GM21619 (cell line): ENCODE measurements around the gene TAPBP.
"Not testable (repeated sequence)": the region's sequence is repeated elsewhere in the genome, so short reads cannot be mapped to it uniquely, and the experiment has no call there.

ENCODE experiments used
- ATAC-seq: cut with Tn5 transposase; IDR thresholded peaks from one replicate; pipeline ENCODE4 v1.9.1; 2021; ENCODE audit not compliant: unreplicated experiment

TAPBP gene

GRCh38 chr6:33313709-33314514 lies at the start of gene TAPBP:
TAPBP (minus strand) TSS chr6:33314078; CDS start chr6:33314041, 37 bp downstream.
- peak; percentile 32 for ATAC-seq

DNA sequence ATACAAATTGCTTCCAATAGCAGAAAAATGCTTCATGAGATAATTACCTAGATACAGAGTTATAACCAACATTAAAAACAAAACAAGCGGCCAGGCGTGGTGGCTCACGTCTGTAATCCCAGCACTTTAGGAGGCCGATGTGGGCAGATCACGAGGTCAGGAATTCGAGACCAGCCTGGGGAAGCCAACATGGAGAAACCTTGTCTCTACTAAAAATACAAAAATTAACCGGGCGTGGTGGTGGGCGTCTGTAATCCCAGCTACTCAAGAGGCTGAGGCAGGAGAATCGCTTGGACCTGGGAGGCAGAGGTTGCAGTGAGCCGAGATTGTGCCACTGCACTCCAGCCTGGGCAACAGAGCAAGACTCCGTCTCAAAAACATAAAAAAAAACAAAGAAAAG lies 49.6 kb upstream of the TAPBP start:
- ATAC-seq = not testable (repeated sequence)

DNA sequence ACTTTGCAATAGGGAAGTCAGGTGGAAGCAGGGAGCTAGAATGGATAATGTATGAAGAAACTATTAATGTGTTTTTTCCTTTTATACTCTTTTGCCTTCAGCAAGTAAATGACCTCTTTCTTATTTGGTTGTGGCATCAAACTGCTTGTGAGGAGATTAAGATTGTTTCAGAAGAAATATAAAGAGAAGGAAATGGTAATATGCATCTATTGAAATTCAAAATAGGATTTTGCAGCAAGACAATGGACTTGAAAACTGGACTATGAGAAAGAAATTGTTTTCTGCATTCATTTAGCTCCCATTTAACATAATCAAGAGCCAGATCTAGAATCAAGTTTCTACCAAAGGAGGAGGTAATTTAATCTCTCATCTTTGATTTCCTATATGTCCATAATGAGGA lies 45.5 kb upstream of the TAPBP start:
- no peak for ATAC-seq

- ATAC-seq = not testable (repeated sequence)
Observed at GRCh38 chr6:33357160-33357871, 43.4 kb upstream of the TAPBP start.

DNA sequence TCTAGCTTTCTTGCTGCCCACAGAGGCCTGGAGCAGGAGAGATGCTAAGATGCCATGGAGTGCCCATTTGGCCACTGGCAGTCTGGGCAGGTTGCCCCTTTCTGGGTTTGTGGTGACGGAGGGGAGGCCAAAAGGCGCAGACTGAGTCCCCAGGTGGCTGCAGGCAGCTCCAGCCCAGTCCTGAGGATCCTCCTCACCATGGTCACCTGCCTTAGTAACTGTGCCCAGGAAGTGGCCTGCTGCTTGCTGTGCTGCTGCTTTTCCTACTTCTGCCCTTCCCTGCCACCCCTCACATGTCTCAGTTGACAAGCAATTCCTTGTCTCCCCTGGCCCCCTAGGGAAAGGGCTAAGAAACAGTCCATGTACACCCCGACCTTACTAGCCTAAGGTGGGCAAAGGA lies 42.4 kb upstream of the TAPBP start:
- no peak for ATAC-seq

GRCh38 chr6:33355860-33356259 lies 42.0 kb upstream of the TAPBP start:
- not testable (repeated sequence) for ATAC-seq

- ATAC-seq = no peak
Observed at GRCh38 chr6:33347816-33348215, 33.9 kb upstream of the TAPBP start.

DNA sequence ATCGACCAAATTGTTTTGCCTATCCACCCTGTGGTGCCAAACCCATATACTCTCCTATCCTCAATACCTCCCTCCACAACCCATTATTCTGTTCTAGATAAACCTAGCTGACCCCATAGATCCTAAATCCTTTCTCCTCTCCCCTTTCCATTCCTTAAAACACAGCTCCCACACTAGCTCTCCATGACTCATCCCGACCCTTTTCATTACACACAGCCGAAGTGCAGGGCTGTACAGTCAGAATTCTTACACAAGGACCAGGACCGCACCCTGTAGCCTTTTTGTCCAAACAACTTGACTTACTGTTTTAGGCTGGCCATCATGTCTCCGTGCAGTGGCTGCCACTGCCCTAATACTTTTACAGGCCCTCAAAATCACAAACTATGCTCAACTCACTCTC lies 33.1 kb upstream of the TAPBP start:
- not testable (repeated sequence) for ATAC-seq

DNA sequence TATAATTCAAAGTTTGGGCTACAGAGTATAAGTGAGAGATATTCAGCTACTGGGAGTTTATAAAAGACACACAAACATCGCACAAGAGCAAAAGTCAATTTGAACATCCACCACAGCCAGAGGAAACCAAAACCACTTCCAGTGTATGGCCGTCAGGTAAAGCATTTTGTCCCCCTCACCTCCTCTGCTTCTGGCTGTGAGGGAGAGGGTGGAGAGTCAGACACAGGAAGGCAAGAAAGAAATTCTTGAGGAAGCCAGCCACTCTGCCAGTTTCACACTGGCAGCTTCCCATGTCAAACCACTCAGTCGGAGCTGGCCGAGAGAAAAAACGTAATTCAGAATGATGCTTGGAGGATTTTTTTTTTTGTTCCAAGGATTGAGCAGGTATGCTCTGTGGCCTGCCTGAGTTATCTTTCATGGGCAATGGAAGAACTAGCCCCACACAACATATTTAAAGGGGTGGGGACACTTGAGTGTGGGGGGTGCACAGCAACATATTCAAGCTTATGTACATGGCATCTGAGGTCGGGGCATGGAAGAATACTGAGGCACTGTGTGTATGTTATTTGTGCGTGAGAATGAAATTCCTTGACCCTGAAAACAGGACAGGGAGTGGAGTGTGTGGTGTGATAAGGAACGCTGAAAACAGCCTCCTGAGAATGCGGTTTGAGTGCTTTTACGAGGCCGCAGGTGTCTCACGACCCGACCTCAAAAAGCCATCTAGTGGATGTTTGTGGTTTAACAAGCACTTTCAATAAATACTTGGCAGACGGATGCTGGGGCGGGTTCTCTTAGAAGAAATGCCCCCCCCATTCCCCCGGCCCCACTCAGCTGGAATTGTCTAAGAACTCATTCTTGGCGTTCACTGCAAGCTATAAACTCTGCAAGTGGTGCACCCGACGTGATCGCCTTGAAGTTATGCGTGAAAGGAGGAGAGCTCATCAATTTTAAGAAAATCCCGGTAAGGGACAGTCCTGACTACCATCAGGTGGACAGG lies 31.1 kb upstream of the TAPBP start:
- ATAC-seq = no peak

GRCh38 chr6:33343953-33344611 lies 30.2 kb upstream of the TAPBP start:
- ATAC-seq = no peak

GRCh38 chr6:33343606-33343952 lies 29.7 kb upstream of the TAPBP start:
- ATAC-seq = not testable (repeated sequence)

DNA sequence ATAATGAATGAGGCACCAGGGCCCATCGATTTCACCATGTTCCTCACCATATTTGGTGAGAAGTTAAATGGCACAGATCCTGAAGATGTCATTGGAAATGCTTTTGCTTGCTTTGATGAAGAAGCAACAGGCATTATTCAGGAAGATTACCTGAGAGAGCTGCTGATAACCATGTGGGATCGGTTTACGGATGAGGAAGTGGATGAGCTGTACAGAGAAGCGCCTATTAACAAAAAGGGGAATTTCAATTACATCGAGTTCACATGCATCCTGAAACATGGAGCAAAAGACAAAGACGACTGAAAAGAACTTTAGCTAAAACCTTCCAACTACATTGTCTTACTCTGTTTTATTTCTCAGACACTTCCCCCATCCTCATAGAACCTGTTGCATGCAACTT lies 25.3 kb upstream of the TAPBP start:
- ATAC-seq = no peak

DNA sequence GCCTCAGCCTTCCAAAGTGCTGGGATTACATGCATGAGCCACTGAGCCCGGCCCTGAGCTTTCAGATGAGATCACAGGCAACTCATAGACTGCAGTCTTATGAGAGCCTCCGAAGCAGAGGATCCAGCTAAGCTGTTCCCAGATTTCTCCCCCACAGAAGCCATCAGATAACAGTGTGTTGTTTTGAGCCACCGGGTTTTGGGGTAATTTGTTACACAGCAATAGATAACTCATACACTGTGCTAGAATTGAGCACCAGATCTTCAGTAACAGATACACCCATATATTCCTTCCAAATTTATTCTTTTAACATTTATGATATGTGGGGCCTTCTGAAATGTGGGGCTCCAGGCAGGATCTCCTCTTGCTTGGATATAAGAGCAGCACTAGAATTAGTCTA lies 22.6 kb upstream of the TAPBP start:
- no peak for ATAC-seq

- no peak for ATAC-seq
Observed at GRCh38 chr6:33335916-33336315, 22.0 kb upstream of the TAPBP start.

DNA sequence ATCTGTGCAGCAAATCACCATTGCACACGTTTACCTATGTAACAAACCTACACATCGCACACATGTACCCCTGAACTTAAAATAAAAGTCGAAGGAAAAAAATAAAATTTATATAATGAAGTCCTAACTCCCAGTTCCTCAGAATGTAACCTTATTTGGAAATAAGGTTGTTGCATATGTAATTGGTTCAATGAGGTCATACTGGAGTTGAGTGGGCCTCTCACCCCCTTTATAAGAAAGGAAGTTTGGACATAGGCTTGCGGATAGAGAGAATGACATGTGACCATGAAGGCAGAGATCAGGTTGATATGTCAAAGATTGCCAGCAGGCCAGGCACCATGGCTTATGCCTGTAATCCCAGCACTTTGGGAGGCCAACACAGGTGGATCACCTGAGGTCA lies 19.8 kb upstream of the TAPBP start:
- ATAC-seq = no peak

DNA sequence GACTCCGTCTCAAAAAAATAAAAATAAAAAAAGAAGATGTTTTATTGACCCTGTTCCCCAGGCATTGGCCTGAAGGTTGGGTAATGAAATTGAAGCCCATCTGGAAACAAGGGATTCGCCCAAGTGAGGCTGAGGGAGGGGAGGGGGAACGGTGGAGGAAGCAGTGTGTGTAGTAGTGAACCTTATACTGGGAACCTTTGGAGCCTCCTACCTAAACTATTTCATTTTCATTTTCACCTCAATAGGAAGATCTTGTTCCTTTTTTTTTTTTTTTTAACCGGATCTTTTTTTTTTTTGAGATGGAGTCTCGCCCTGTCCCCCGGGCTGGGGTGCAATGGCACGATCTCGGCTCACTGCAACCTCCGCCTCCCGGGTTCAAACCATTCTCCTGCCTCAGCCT lies 16.9 kb upstream of the TAPBP start:
- ATAC-seq = no peak

- no peak for ATAC-seq
Observed at GRCh38 chr6:33329058-33329457, 15.2 kb upstream of the TAPBP start.

DNA sequence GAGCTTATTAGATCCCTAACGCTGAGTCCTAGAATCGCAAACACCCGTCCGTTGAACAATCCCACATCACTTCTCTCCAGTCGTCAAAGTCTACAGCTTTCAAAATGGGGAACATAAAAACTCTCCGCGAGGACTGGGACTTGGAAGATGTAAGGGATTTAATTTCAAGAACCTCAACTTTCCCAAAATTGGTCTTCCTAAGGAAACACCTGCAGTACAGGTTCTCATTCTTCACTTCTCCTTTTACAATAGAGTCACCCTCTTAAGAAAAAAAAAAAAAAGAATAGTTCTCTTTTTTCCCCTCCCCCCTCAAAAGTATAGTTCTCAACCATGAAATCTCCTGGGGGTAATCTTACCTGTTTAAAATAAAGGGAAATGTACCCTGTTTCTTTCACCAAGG lies 10.2 kb upstream of the TAPBP start:
- no peak for ATAC-seq

DNA sequence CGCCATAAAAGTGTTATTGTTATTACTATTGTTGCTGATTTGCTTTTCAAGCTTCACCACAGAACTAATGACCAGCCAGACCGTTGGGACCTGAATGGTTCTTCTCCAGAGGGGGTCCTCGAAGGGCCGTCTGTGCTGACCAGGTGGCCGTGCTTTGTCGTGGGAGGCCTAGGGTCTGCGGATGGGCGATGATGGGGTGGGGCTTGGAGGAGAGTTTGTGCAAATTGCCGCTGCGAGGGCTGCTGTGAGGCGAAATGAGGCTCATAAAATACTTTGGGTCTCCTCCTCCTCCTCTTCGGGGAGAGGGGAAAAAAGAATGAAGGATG lies 9.7 kb upstream of the TAPBP start:
- no peak for ATAC-seq

GRCh38 chr6:33321227-33321626 lies 7.3 kb upstream of the TAPBP start:
- ATAC-seq = no peak
